Endothelial cell of umbilical vein (primary cell): ENCODE measurements around the gene ARHGEF16. TPM values are rescaled to one million over a fixed set of nuclear protein-coding genes. Genes with fewer than 3 reads are reported as not detected.

Experiments used
- BruUV-seq: library from RNA; stranded (reverse); fragments of 400-500 nt; replicated peaks from 2 replicates; lab custom pipeline; 2021; lab: Mats Ljungman, UMichigan
- CTCF ChIA-PET: fragments of 300-600, 350-600 bp; sonication (Branson Sonifier 250); formaldehyde crosslinking; loops from one replicate; lab custom pipeline; 2021; ENCODE audit warnings: antibody characterized with exemption, inconsistent platforms; lab: Charles Lee
- POLR2A ChIA-PET: fragments of 300-600, 350-600 bp; sonication (Branson Sonifier 250); formaldehyde crosslinking; loops from one replicate; lab custom pipeline; 2021; ENCODE audit warnings: antibody characterized with exemption, inconsistent platforms; lab: Charles Lee
- DNase-seq: peaks from one replicate; pipeline ENCODE4 v3.0.0-alpha.2; 2011; ENCODE audit warnings: low read depth, low spot score
- FAIRE-seq: peaks from 2 replicates; lab custom pipeline; 2011; peaks lifted over from hg19 to GRCh38; lab: Jason Lieb, UNC
- H2AFZ ChIP-seq: 2 replicates; pipeline ENCODE4 v1.6.0; 2012; ENCODE audit warnings: low read depth, low read length, control low read depth, inconsistent platforms
- H3K27ac ChIP-seq: 2 replicates; pipeline ENCODE4 v1.5.1; 2011; ENCODE audit warnings: low read depth, mild to moderate bottlenecking, control low read depth, low read length, moderate library complexity; ENCODE audit not compliant: insufficient read depth
- H3K27me3 ChIP-seq, 2 experiments: 2 replicates each; pipeline versions ENCODE4 v1.6.0 to v1.6.1; 2011; ENCODE audit warnings: low read length in 2 of 2, mixed read lengths in 1 of 2; ENCODE audit not compliant: control insufficient read depth in 2 of 2, insufficient read depth in 2 of 2
- H3K36me3 ChIP-seq, 2 experiments: 2 replicates in 1 of 2; 3 replicates in 1 of 2; pipeline ENCODE4 v1.5.1; 2011; ENCODE audit warnings: low read length in 2 of 2, mild to moderate bottlenecking in 1 of 2, moderate library complexity in 1 of 2; ENCODE audit not compliant: control insufficient read depth in 2 of 2, insufficient read depth in 2 of 2; ENCODE audit errors: extremely low read depth in 1 of 2
- H3K4me1 ChIP-seq: 3 replicates; pipeline ENCODE4 v1.5.1; 2011; ENCODE audit warnings: mild to moderate bottlenecking, low read length; ENCODE audit not compliant: control insufficient read depth, insufficient read depth; ENCODE audit errors: extremely low read depth
- H3K4me2 ChIP-seq: 2 replicates; pipeline ENCODE4 v1.6.1; 2011; ENCODE audit warnings: low read length, control low read depth, mixed read lengths; ENCODE audit not compliant: insufficient read depth
- H3K4me3 ChIP-seq, 3 experiments: fragments of 200-600 bp in 1 of 3; sonication (generic), shearing (Covaris generic) in 1 of 3; replicated peaks in 1 of 3; 2 replicates each; pipeline ENCODE4 v1.5.1; 2011 to 2016; ENCODE audit warnings: control low read depth in 3 of 3, low read length in 3 of 3, mild to moderate bottlenecking in 2 of 3, inconsistent platforms in 1 of 3, low read depth in 1 of 3, moderate library complexity in 1 of 3; ENCODE audit not compliant: insufficient read depth in 1 of 3
- H3K79me2 ChIP-seq: 2 replicates; pipeline ENCODE4 v1.6.0; 2012; ENCODE audit warnings: low read length, inconsistent platforms; ENCODE audit not compliant: control insufficient read depth, insufficient read depth
- H3K9ac ChIP-seq: replicated peaks from 2 replicates; pipeline ENCODE3; 2011; ENCODE audit warnings: low read length, control low read depth; ENCODE audit not compliant: insufficient read depth; ENCODE audit errors: extremely low read depth
- H3K9me1 ChIP-seq: replicated peaks from 3 replicates; pipeline ENCODE4 v1.6.0; 2011; ENCODE audit warnings: mild to moderate bottlenecking, low read length; ENCODE audit not compliant: control insufficient read depth, insufficient read depth; ENCODE audit errors: extremely low read depth
- H3K9me3 ChIP-seq: replicated peaks from 2 replicates; pipeline ENCODE4 v1.5.1; 2012; ENCODE audit warnings: low read length, inconsistent platforms; ENCODE audit not compliant: control insufficient read depth, insufficient read depth
- H4K20me1 ChIP-seq: replicated peaks from 2 replicates; pipeline ENCODE3; 2011; ENCODE audit warnings: mild to moderate bottlenecking, low read length; ENCODE audit not compliant: control insufficient read depth, insufficient read depth; ENCODE audit errors: extremely low read depth
- CTCF ChIP-seq, 2 donors: IDR thresholded peaks; 1 replicate in 1 of 2; 2 replicates in 1 of 2; pipeline ENCODE4 v1.5.1; 2011; ENCODE audit warnings: low read length in 2 of 2, mild to moderate bottlenecking in 2 of 2, moderate library complexity in 2 of 2, control low read depth in 1 of 2, inconsistent platforms in 1 of 2, low read depth in 1 of 2; ENCODE audit not compliant: insufficient read depth in 1 of 2; ENCODE audit errors: extremely low read depth in 1 of 2
- EZH2 ChIP-seq: IDR thresholded peaks from 2 replicates; pipeline ENCODE4 v1.6.1; 2012; ENCODE audit warnings: borderline replicate concordance, low read depth, mild to moderate bottlenecking, moderate library complexity, low read length, inconsistent platforms; ENCODE audit not compliant: severe bottlenecking
- GATA2 ChIP-seq: IDR thresholded peaks from 2 replicates; pipeline ENCODE4 v1.7.0; 2011; ENCODE audit warnings: low read depth, mild to moderate bottlenecking, moderate library complexity, mixed read lengths, low read length; ENCODE audit not compliant: insufficient read length, insufficient read depth
- JUN ChIP-seq: IDR thresholded peaks from 2 replicates; pipeline ENCODE4 v1.6.1; 2011; ENCODE audit warnings: borderline replicate concordance, low read depth; ENCODE audit not compliant: insufficient read length, insufficient read depth
- MYC ChIP-seq: IDR thresholded peaks from one replicate; pipeline ENCODE4 v1.6.1; 2011; ENCODE audit warnings: mild to moderate bottlenecking, low read depth, low read length
- POLR2A ChIP-seq: IDR thresholded peaks from 2 replicates; pipeline ENCODE4 v1.6.1; 2012; ENCODE audit warnings: low read depth, mild to moderate bottlenecking, control low read depth, low read length
- POLR2AphosphoS5 ChIP-seq: IDR thresholded peaks from 2 replicates; pipeline ENCODE4 v1.6.1; 2012; ENCODE audit warnings: low read depth, mild to moderate bottlenecking, control low read depth, low read length, moderate library complexity; ENCODE audit not compliant: insufficient read depth
- dilution Hi-C: fragments of 300-500 bp; cut with MboI; formaldehyde crosslinking; loops from one replicate; pipeline ENCODE4 v1.15.0; 2019; ENCODE audit warnings: low sequenced_read_pairs; ENCODE audit not compliant: extremely low pct_ligation_motif_present
- intact Hi-C: fragments of 100-400 bp; cut with micrococcal nuclease; formaldehyde crosslinking; loops from one replicate; pipeline ENCODE4 v1.10.0; 2022
- polyA plus RNA-seq, 4 experiments: library from polyadenylated mRNA; depleted of rRNA in 3 of 4; stranded (reverse) in 3 of 4; unstranded in 1 of 4; fragments of >200 nt; gene quantifications; 2 replicates each; pipeline versions ENCODE4 v1.2.1 to v1.2.3, GENCODE V29; 2011 to 2012; ENCODE audit warnings: missing spikeins in 1 of 4
- total RNA-seq: library from RNA; stranded (reverse); gene quantifications from 2 replicates; pipeline ENCODE4 v1.2.3, GENCODE V29; 2021

The ARHGEF16 gene
- total and polyA plus RNA-seq, 2 donors (not counting 3 experiments of a cell fraction or from before 2014, with no cell fraction given) = 0.52 to 1.3 TPM

- H4K20me1 ChIP-seq = no peaks in the 10 kb centered on the region
- TF ChIP-seq CTCF (IDR thresholded peaks at IDR 0.05; ENCODE audit: extremely low read depth in 1 of 2, insufficient read depth in 1 of 2, low read depth in 1 of 2, low read length in 2 of 2) = peak; percentile 53 to 67
- TF ChIP-seq MYC = no peak
- TF ChIP-seq JUN = no peak
- no TSS peak for BruUV-seq
- no peaks in the 10 kb centered on the region for H3K36me3 ChIP-seq
- H3K9ac ChIP-seq = no peak overlapping the region
- H3K9me1 ChIP-seq = no peaks in the 10 kb centered on the region
- no peak for FAIRE-seq
- dilution Hi-C loops = no loop called here
- no peak overlapping the region for H3K27ac ChIP-seq
- H2AFZ ChIP-seq = no peak overlapping the region
- H3K27me3 ChIP-seq = no peaks in the 10 kb centered on the region
- H3K4me2 ChIP-seq = no peak overlapping the region
- ChIA-PET CTCF (interaction anchor here (0.7 to 1.4 kb wide), 4 partner anchors 12 to 101 kb away, joined by 3 to 6 read pairs (median 4); no protein-coding TSS in a partner anchor), POLR2A (no interaction called here)
- intact Hi-C loops = no loop called here
- H3K4me1 ChIP-seq = no peaks in the 10 kb centered on the region
- H3K9me3 ChIP-seq = no peaks in the 10 kb centered on the region
- no peak for DNase-seq
- no peak overlapping the region for H3K4me3 ChIP-seq
- no peaks in the 10 kb centered on the region for H3K79me2 ChIP-seq
These were observed 63.8 kb downstream of the ARHGEF16 start for GRCh38 chr1:3518256-3518655.

GRCh38 chr1:3518756-3519155 is 64.3 kb downstream of the ARHGEF16 start:
- H3K36me3 ChIP-seq = no peaks in the 10 kb centered on the region
- H3K4me2 ChIP-seq = no peak overlapping the region
- dilution Hi-C loops (no loop called here), intact Hi-C loops (no loop called here)
- H3K4me3 ChIP-seq = no peak overlapping the region
- BruUV-seq = no TSS peak
- H3K79me2 ChIP-seq = no peaks in the 10 kb centered on the region
- ChIA-PET POLR2A (no interaction called here), CTCF (interaction anchor here (0.7 to 1.4 kb wide), 5 partner anchors 12 to 100 kb away, joined by 3 to 6 read pairs (median 5); no protein-coding TSS in a partner anchor)
- FAIRE-seq (no peak), DNase-seq (no peak)
- H3K27ac ChIP-seq = no peak overlapping the region
- no peaks in the 10 kb centered on the region for H4K20me1 ChIP-seq
- no peak overlapping the region for H3K9ac ChIP-seq
- TF ChIP-seq CTCF (IDR thresholded peaks at IDR 0.05; ENCODE audit: extremely low read depth in 1 of 2, insufficient read depth in 1 of 2, low read depth in 1 of 2, low read length in 2 of 2) (no peak), POLR2AphosphoS5 (no peak), GATA2 (no peak), POLR2A (no peak), MYC (no peak), JUN (no peak), EZH2 (no peak)
- no peaks in the 10 kb centered on the region for H3K4me1 ChIP-seq
- no peak overlapping the region for H2AFZ ChIP-seq
- H3K27me3 ChIP-seq = no peaks in the 10 kb centered on the region
- H3K9me1 ChIP-seq = no peaks in the 10 kb centered on the region
- no peaks in the 10 kb centered on the region for H3K9me3 ChIP-seq
